ENCODE data around the gene CEP41.

GRCh38 chr7:130442601-130443000 is 1.8 kb upstream of the CEP41 start:
- TF ChIP-seq CTCF (IDR thresholded peaks at IDR 0.05; ENCODE audit: poor library complexity, severe bottlenecking): no peak
- TF ChIP-seq RAD21 (conservative IDR thresholded peaks at IDR 0.05): no peak
- TF ChIP-seq POLR2AphosphoS5 (IDR thresholded peaks at IDR 0.05): no peak
- no peak for TF ChIP-seq EP300 (conservative IDR thresholded peaks at IDR 0.05; ENCODE audit: poor library complexity, severe bottlenecking)
- no peak for TF ChIP-seq TAF1 (IDR thresholded peaks at IDR 0.05; ENCODE audit: low read depth)
- no peak for TF ChIP-seq MXI1 (conservative IDR thresholded peaks at IDR 0.05; ENCODE audit: poor library complexity, severe bottlenecking)
- no peak for TF ChIP-seq EZH2 (IDR thresholded peaks at IDR 0.05; ENCODE audit: borderline replicate concordance, insufficient read depth, low read length, poor library complexity, severe bottlenecking)

Data from neural cell (in vitro differentiated cells).